Transverse colon (tissue), 4 donors: ENCODE results near the gene GPR151.

Experiments used
- CTCF ChIP-seq, 5 experiments: fragments of 200-600 bp in 3 of 5; fragments of 450-650 bp in 2 of 5; sonication (generic) in 3 of 5; IDR thresholded peaks; 1 replicate in 2 of 5; 2 replicates in 3 of 5; pipeline ENCODE4 v1.5.1; 2016 to 2017; ENCODE audit warnings: antibody characterized with exemption in 5 of 5, inconsistent platforms in 3 of 5, mild to moderate bottlenecking in 2 of 5, moderate library complexity in 1 of 5
- POLR2AphosphoS5 ChIP-seq, 3 donors: sonication (generic); formaldehyde crosslinking; IDR thresholded peaks; one replicate each; pipeline ENCODE4 v1.6.1; 2016; ENCODE audit warnings: antibody characterized with exemption in 3 of 3

- TF ChIP-seq CTCF (IDR thresholded peaks at IDR 0.05) (no peak), POLR2AphosphoS5 (IDR thresholded peaks at IDR 0.05) (no peak)
Measured at GRCh38 chr5:146507428-146507827, 8.6 kb downstream of the GPR151 start.
